GM18502 (cell line): ENCODE data around the gene PER3.

ENCODE experiments used
- ATAC-seq: cut with Tn5 transposase; IDR thresholded peaks from one replicate; pipeline ENCODE4 v1.9.1; 2021; ENCODE audit warnings: mild to moderate bottlenecking; ENCODE audit not compliant: unreplicated experiment, poor library complexity

Gene PER3

DNA sequence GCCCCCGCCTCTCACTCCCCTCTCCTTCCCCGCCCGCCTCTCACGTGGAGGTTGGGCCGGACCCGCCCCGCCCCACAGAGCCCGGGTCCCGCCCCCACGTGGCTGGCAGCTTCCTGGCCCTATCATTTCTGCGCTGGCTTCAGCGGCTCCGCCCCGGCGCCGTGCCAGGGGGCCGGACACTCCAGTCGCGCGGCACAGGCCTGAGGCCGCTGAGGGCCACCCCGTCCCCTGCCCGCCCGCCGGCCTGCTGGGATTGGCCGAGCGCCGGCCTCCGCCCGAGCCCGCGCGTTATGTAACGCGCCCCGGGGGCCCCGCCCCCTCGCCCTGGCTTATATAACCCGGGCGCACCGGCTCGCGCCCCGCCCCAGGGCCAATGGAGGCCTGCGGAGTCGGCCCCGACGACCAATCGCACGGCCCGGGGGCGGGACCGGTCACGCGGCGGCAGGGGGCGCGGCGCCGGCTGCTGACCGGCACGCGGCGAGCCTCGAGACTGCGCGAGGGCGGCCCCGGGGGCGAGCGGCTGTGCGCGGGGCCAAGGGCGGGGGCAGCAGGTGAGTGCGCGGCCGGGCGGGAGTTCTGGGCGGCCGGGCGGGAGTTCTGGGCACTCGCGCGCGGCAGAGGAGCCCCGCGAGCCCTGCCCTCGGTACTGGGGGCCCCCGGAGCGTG, at the start of gene PER3:
Gene PER3 (plus strand): TSS at position 466 of the 666 bp plus-strand sequence. CDS start 587 bp downstream, outside the sequence.
- ATAC-seq: peak; percentile 90

- no peak for ATAC-seq
Observed at GRCh38 chr1:7738044-7738443, 46.0 kb upstream of the PER3 start.

- no peak for ATAC-seq
Observed at GRCh38 chr1:7743346-7743745, 40.7 kb upstream of the PER3 start.

DNA sequence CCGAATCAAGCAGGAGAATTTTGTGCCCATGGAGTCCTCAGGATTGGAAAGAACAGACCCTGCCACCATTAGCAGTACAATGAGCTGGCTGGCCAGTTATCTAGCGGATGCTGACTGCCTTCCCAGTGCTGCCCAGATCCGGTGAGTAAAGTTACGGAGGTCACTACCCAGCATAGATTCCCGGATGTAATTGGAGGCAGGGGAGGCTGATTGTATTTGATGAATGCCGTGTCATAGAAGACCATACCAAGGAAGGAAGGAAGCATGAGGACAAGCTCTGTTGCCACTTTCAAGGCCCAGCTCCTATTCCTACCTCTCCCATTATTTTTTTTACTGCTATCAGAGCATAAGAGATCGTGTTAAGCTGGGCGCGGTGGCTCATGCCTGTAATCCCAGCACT, 39.2 kb upstream of the PER3 start:
- ATAC-seq: no peak

- ATAC-seq: no peak
Observed at GRCh38 chr1:7745783-7746182, 38.3 kb upstream of the PER3 start.

DNA sequence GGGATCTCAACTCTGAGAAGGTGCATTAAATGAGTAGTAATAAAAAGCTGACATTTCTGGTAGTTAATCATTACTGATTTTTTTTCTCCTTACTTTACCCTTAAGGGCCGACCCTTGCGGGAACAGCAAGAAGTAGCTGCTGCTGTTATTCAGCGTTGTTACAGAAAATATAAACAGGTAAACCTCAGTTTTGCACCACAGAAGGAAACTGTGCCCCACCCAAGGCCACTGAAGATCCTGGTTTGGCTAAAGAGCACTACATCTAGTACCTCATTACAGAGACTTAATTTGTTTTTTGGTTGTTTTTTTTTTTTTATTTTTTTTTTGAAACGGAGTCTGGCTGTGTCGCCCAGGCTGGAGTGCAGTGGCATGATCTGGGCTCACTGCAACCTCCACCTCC, 36.5 kb upstream of the PER3 start:
- no peak for ATAC-seq

GRCh38 chr1:7749126-7749525, 35.0 kb upstream of the PER3 start:
- no peak for ATAC-seq

GRCh38 chr1:7751174-7751573, 32.9 kb upstream of the PER3 start:
- ATAC-seq: no peak

GRCh38 chr1:7752512-7753417, 31.3 kb upstream of the PER3 start:
- ATAC-seq: no peak

DNA sequence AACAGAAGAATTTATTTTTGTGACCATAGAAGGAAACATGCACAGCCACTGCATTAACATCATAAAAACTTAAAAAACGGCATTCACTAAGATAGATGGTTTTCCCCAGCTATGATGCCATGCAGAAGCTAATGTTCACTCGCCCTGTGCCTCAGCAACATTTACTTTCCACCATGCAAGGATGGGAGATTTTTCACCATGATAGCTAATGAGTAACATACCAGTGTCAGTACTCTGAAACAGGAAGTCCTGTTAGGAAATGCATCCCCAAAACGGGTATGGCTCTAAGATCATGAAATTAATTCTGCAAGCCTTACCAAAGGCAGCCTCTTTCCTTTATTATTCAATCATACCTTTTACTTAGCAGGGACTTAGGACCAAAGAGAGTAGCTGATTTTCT, 30.4 kb upstream of the PER3 start:
- ATAC-seq: no peak

GRCh38 chr1:7754234-7754633, 29.9 kb upstream of the PER3 start:
- no peak for ATAC-seq

- no peak for ATAC-seq
Observed at GRCh38 chr1:7755448-7755847, 28.6 kb upstream of the PER3 start.

DNA sequence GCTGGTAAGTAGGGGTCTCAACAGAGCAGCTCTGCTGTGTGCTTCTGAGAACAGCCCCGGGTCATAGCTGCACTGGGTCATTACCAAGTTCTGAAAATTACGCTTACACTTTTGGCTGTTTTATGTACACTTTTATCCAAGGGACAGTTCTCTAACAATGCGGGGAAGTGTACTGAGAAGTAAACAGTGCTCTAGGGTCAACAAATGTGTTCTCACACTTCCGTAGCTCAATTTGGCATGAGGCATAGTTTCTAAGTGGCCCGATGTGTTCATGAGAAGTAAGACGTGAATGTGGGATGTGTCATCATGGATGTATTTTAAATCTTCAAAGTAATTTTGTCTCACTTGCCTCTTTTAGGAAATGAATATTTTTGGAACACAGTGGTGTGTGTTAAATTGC, 23.8 kb upstream of the PER3 start:
- ATAC-seq: no peak

GRCh38 chr1:7761103-7761502, 23.0 kb upstream of the PER3 start:
- no peak for ATAC-seq

DNA sequence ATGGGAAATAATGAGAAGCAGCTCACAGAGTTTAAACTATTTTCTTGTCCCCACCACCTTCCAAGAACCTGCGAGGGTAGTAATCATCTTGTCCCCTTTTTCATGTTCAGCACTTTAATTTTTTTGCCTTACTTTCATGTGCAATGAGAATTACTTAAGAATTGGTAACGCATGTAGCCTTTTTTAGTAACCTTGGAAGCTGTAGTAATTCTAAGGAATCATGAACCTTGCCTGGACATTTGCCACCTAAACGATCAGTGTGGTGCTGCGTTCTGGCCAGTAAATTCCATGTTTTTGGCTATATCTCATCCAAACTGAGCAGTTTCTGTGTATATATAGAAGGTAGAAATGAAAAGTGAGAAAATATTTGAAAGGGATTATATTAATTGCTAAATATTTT, 16.9 kb upstream of the PER3 start:
- no peak for ATAC-seq

DNA sequence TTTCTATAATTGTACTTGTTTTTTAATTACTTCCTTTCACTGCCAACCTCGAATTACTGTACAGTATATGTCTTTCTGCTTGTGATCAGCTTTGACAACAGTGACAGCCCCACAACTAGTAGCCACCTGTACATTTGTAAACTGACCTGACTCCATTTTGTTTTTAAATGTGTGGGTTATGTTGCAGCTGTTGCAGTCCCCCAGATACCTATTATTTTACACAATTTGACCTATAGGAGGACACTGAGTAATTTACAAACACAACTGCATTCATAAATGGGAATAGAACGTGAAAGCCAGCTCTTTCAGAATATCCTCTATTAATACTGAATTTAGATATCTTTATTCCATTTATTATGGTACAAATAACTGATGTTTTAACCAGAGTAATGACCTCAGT, 15.5 kb upstream of the PER3 start:
- no peak for ATAC-seq

GRCh38 chr1:7769673-7770412, 14.2 kb upstream of the PER3 start:
- no peak for ATAC-seq

DNA sequence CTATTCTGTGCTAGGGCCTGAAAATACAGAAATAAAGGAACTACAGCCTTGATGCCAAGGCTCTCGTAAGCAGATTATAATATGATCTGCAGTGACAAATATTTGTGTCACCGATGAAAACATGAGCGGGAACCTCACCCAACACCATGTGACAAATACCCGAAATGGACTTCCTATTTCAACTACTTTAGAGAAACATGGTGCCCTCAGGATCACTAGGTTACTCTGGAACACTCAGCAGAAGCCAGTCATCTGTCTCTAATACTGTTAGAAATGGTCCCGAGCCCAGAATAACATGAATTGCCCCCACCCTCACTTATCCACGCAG, 13.5 kb upstream of the PER3 start:
- no peak for ATAC-seq

DNA sequence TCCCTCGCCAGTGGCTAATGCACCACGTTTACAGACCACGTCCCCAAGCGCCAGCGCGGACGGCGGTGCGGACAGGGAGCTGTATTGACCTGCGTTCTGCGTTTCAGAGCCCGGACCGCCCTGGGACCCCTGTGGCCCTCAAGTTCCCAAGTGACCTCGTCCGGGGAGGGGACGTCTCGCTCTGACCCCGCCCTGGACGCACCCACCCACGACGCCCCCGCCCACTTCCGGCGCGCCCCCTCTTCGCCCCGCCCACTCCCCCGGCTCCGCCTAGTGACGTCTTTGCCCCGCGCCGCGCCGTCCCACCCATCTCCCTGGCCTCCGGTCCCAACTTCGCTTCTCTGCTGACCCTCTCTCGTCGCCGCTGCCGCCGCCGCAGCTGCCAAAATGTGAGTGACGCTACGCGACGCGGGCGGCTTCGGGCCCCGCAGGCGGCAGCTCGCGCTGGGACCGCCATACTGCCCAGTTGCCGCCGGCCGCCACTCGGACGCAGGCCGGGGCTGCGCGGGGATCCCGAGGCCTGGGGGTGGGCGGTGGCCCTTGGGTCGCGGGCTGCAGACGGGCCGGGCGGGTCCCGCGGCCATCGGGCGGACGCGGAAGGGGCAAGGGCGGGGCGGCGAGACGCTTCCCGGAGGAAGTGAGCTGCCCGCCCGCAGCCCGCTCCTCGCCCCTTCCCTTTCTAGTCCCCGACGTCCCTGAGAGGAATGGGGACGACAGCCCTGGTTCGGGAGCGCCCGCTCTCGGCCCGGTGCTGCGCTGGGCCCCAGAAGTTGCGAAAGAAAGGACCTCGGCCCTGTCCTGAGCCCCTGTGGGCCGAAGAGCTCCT, 12.9 kb upstream of the PER3 start, which contains the start of gene VAMP3:
Gene VAMP3 (plus strand): TSS at position 300 of the 826 bp plus-strand sequence. CDS start 88 bp downstream, at position 388.
- ATAC-seq: peak; percentile 80

DNA sequence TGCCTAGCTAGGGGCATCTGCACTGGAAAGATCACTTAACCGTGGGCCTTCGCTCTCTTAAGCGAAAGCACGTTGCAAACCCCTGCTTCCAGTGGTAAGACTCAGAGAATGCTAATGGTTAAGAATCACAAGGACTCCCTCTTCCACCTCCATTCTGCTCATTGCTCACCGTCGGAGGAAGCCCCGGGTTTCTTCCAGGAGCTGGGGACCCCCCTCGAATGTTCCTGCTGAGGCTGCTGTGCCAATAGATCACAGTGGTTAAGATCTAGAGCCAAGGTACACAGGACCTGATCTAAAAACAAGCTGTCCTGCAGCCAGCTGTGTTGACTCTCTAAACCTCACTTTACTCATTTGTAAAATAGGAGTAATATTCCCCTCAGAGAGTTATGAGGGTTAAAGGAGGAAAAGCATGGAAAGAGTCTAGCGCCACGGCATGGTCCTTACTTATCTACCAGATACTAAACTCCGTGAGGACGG, 12.2 kb upstream of the PER3 start:
- ATAC-seq: peak; percentile 22
